A673 (cell line): Measurements from ENCODE around the gene RANBP10. TPM values are rescaled to one million over a fixed set of nuclear protein-coding genes. Genes with fewer than 3 reads are reported as not detected.

Experiments used
- BruUV-seq: library from RNA; stranded (reverse); fragments of 400-500 nt; replicated peaks from 2 replicates; lab custom pipeline; 2021; lab: Mats Ljungman, UMichigan
- CTCF ChIA-PET: fragments of 300-600 bp; sonication (Branson Sonifier 250); formaldehyde crosslinking; loops from one replicate; lab custom pipeline; 2022; ENCODE audit warnings: antibody characterized with exemption; lab: Charles Lee
- POLR2A ChIA-PET: fragments of 300-600 bp; sonication (Branson Sonifier 250); formaldehyde crosslinking; loops from one replicate; lab custom pipeline; 2022; ENCODE audit warnings: antibody characterized with exemption; ENCODE audit not compliant: low non-redundant PET; lab: Charles Lee
- DNase-seq: peaks from one replicate; pipeline ENCODE4 v3.0.0-alpha.2; 2015; ENCODE audit warnings: low spot score
- H3K27ac ChIP-seq: fragments of 200-600 bp; sonication (generic); 2 replicates; pipeline ENCODE4 v1.5.1; 2016; ENCODE audit warnings: mixed run types, low read depth, mild to moderate bottlenecking, mixed read lengths, antibody characterized with exemption, low read length; ENCODE audit not compliant: poor library complexity, severe bottlenecking
- H3K27me3 ChIP-seq: fragments of 200-600 bp; sonication (generic); replicated peaks from 2 replicates; pipeline ENCODE4 v1.6.1; 2017; ENCODE audit warnings: mixed run types, low read depth, mild to moderate bottlenecking, mixed read lengths, antibody characterized with exemption, low read length; ENCODE audit not compliant: insufficient read depth, poor library complexity
- H3K36me3 ChIP-seq: fragments of 200-600 bp; sonication (generic); 2 replicates; pipeline ENCODE4 v1.6.1; 2016; ENCODE audit warnings: mixed run types, mild to moderate bottlenecking, mixed read lengths, antibody characterized with exemption, low read length; ENCODE audit not compliant: insufficient read depth, poor library complexity, severe bottlenecking
- H3K4me1 ChIP-seq: fragments of 200-600 bp; sonication (generic); 2 replicates; pipeline ENCODE4 v1.6.1; 2017; ENCODE audit warnings: mixed run types, mild to moderate bottlenecking, mixed read lengths, antibody characterized with exemption, low read length; ENCODE audit not compliant: insufficient read depth, poor library complexity, severe bottlenecking
- H3K4me3 ChIP-seq: fragments of 200-600 bp; sonication (generic); 2 replicates; pipeline ENCODE4 v1.5.1; 2016; ENCODE audit warnings: low read depth, mixed run types, mild to moderate bottlenecking, mixed read lengths, low read length; ENCODE audit not compliant: poor library complexity, severe bottlenecking
- H3K9me3 ChIP-seq: fragments of 200-600 bp; sonication (generic); 2 replicates; pipeline ENCODE4 v1.6.1; 2016; ENCODE audit warnings: mixed run types, low read depth, mild to moderate bottlenecking, mixed read lengths, antibody characterized with exemption, low read length; ENCODE audit not compliant: poor library complexity, severe bottlenecking
- CTCF ChIP-seq: fragments of 300-800, 200-600 bp; sonication (generic); conservative IDR thresholded peaks from 2 replicates; pipeline ENCODE4 v1.5.1; 2017; ENCODE audit warnings: low read depth, mild to moderate bottlenecking, antibody characterized with exemption, low read length, moderate library complexity, mixed read lengths
- EZH2 ChIP-seq: fragments of 200-600 bp; sonication (generic); IDR thresholded peaks from 2 replicates; pipeline ENCODE4 v1.6.1; 2017; ENCODE audit warnings: borderline replicate concordance, low read depth, mild to moderate bottlenecking, mixed read lengths, antibody characterized with exemption, low read length; ENCODE audit not compliant: poor library complexity, severe bottlenecking
- intact Hi-C: fragments of 100-400 bp; cut with micrococcal nuclease; formaldehyde crosslinking; loops from one replicate; pipeline ENCODE4 v1.10.0; 2022; ENCODE audit not compliant: unreplicated experiment
- total RNA-seq: library from RNA; stranded (reverse); gene quantifications from 2 replicates; pipeline ENCODE4 v1.2.3, GENCODE V29; 2021

The RANBP10 gene
- total RNA-seq, 1 experiment from 2014 or later: 28.0 TPM

- intact Hi-C loops: no loop called here
- BruUV-seq: no TSS peak
- Histone ChIP-seq H3K36me3 (no peaks in the 10 kb centered on the region), H3K9me3 (no peaks in the 10 kb centered on the region), H3K4me3 (no peak overlapping the region), H3K4me1 (peaks cover 6% of the 10 kb centered on the region), H3K27ac (no peak overlapping the region), H3K27me3 (no peaks in the 10 kb centered on the region)
- no peak for DNase-seq
- ChIA-PET CTCF (no interaction called here), POLR2A (no interaction called here)
- no peak for TF ChIP-seq EZH2
- TF ChIP-seq CTCF: no peak
These were observed 31.9 kb downstream of the RANBP10 start for GRCh38 chr16:67774457-67774853.

DNA sequence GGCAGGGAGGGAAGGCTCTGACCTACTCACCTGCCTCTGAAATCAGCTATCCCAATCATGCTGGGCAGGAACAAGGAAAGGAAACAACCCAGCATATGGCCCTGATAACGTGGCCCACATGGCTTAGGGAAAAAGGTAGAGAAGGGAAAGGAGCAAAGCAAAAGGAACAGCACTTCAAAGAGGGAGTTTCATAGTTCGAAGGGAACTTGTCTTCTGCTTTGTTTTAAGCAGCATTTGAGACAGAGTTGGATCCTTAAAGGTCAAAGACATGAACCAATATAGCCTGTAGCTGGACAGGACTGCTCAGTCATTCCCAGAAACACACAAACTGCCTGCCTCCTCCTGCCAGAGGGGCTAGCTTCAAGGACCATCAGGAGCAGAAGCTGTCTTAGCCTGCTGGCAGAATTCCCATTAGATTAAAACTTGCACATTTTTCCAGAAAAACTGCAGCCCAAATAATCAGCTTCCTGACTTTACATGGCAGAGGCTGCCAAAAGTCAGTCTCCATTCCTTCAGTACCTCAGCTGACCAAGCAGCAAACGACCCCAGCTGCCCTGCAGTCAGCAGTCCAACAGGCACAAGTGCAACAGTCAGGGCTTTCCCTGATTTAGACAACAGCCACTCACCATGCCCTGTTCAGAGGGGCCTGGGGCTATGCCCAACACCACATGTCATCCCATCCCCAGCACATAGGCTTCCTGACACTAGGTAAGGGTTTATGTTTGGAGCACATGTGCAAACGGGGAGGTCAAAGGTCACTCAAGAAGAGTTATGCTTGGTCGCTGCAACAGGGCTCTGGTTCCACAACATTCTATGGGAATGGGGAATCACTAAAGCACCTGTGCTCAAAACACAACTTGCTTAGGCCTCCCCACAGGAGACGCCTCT, 32.5 kb downstream of the RANBP10 start:
- TF ChIP-seq EZH2 (no peak), CTCF (no peak)
- Histone ChIP-seq H3K36me3 (no peaks in the 10 kb centered on the region), H3K9me3 (no peaks in the 10 kb centered on the region), H3K4me1 (peaks cover 6% of the 10 kb centered on the region), H3K4me3 (no peak overlapping the region), H3K27ac (no peak overlapping the region), H3K27me3 (no peaks in the 10 kb centered on the region)
- ChIA-PET POLR2A (no interaction called here), CTCF (no interaction called here)
- no peak for DNase-seq
- intact Hi-C loops: no loop called here
- BruUV-seq: no TSS peak

DNA sequence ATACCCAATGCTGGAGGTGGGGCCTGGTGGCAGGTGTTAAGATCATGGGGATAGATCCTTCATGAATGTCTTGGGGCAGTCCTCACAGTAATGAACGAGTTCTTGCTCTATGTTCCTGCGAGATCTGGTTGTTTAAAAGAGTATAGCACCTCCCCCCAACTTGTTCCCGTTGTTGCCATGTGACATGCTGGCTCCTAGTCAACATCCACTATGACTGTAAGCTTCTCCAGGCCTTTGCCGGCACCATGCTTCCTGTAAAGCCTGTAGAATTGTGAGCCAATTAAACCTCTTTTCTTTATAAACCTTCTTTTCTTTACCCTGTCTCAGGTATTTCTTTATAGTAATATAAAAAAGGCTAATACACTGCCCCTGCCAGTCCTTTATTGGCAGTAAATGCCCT, 33.3 kb downstream of the RANBP10 start:
- no peak for DNase-seq
- no peak for TF ChIP-seq CTCF
- no peak for TF ChIP-seq EZH2
- intact Hi-C loops: no loop called here
- Histone ChIP-seq H3K27me3 (no peaks in the 10 kb centered on the region), H3K9me3 (no peaks in the 10 kb centered on the region), H3K27ac (no peak overlapping the region), H3K36me3 (no peaks in the 10 kb centered on the region), H3K4me1 (peaks cover 6% of the 10 kb centered on the region), H3K4me3 (no peak overlapping the region)
- CTCF ChIA-PET: no interaction called here
- POLR2A ChIA-PET: no interaction called here
- no TSS peak for BruUV-seq
